Fibroblast of skin of scalp (primary cell): ENCODE results near the gene EIF4G3.
"Not testable (repeated sequence)": the region's sequence is repeated elsewhere in the genome, so short reads cannot be mapped to it uniquely, and the experiment has no call there.

ENCODE experiments used
- DNase-seq: peaks from one replicate; pipeline ENCODE4 v3.0.0-alpha.2; 2013

The EIF4G3 gene

DNA sequence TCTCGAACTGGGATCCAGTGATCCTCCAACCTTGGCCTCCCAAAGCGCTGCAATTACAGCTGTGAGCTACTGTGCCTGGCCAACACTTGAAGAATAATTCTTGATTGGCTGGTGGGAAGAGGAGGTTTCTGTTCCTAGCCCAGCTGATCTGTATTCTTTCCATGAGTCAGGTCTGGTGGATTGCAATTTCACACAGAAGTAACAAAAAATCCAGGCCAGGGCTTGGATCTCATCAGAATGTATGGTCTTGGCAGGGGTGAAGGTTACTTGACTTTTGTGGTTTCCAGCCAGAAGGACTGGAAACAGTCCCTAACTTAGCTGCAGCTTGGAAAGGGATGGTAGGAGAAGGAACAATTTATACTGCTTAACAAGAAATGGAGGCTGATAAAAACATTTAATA, 384.5 kb downstream of the EIF4G3 start:
- peak; percentile 44 for DNase-seq

DNA sequence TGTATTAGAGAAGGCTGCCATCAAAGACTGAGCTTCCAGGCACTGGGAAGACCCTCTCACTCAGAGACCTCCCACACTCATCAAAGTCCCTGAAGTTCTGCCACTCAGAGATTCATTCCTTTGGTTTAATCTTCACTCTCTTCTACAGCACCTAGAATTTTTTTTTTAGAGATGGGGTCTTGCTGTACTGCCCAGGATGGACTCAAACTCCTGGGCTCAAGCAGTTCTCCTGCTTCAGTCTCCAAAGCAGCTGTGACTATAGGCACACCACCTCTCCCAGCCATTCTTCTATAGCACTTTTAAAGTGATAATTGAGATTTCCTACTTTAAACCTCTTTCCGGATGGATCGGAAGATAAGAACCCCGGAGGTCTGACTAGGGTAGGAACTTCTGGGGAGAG, 385.9 kb downstream of the EIF4G3 start:
- DNase-seq, result no peak

DNA sequence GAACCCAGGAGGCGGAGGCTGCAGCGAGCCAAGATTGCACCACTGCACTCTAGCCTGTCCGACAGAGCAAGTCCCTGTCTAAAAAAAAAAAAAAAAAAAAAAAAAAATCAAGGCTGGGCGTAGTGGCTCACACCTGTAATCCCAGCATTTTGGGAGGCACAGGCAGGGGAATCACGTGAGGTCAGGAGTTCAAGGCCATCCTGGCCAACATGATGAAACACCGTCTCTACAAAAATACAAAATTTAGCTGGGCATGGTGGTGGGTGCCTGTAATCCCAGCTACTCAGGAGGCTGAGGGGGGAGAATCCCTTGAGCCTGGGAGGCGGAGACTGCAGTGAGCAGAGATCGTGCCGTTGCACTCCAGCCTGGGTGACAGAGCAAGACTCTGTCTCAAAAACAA, 387.1 kb downstream of the EIF4G3 start:
- not testable (repeated sequence) for DNase-seq

DNA sequence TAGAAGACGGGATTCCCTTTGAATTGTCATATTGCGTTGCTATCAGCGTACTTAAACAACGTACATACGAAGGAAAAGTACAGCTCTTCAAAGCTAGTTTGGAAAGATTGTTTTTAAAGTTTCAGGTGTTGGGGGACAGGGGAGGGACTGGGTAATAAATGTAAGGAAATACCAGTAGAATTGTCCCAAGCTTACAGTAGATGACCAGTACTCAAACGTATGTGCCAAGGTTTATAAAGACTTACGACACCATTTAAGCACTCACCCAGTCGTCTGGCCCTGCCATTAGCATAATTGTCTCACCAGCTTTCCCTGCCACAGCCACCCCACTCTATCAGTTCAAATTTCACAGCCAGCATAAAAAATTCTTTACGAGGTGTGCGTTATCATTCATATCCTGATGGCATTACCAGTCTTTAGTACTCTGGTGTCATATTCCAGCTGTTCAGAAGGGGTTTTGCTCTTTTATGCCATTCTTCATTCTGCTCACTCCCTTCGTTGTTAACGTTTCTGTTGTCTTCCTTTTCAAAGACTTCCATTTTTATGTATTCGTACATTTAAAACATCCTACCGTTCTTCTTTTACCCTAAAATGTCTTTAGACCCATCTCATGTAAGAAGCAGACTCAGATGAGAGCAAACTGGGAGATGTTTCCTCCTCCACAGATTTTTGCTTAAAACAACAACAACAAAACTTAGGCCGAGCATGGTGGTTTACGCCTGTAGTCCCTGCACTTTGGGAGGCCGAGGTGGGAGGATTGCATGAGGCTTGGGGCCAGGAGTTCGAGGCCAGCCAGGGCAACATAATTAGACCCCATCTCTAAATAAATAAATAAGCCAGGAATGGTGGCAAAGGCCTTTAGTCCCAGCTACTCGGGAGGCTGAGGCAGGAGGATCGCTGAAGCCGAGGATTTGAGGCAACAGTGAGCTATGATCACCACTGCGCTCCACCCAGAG, 388.6 kb downstream of the EIF4G3 start:
- DNase-seq, result peak; percentile 61

- DNase-seq, result peak; percentile 83
Observed at GRCh38 chr1:20787029-20787839, 389.5 kb downstream of the EIF4G3 start, which contains the start of gene HP1BP3. Gene HP1BP3, minus strand, starts transcription at chr1:20787307. Its CDS starts 6,867 bp downstream, at chr1:20780440.

GRCh38 chr1:20786253-20787028, 390.3 kb downstream of the EIF4G3 start:
- DNase-seq, result peak; percentile 95

DNA sequence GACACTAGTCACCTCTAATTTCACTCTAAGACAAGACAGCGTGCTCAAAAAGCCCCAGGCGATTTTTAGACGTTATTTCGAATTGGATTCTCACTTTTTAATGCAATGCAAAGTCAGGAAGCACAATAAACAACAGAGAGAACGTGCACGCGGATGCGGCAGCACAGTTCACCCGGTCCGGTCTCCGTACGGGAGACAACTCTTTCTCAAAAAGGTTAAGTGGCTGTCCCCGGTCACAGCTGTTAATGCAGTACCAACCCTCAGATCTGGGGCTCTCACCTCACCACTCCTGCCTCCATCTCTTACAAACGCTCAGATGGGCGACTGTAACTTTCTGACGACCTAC, 390.8 kb downstream of the EIF4G3 start:
- peak; percentile 2 for DNase-seq

DNA sequence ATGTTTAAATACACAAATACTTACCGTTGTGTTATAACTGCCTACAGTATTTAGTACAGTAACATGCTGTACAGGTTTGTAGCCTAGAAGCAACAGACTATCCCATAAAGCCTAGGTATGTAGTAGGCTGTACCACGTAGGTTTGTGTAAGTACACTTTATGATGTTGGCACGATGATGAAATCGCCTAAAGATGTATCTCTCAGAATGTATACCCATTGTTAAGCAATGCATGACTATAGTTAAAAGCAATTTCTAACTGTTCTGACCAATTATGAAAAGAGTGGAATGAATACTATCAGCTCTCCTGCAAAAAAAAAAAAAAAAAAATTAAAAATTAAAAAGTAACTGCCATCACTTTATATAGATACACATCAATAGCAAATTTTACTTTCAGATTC, 401.0 kb downstream of the EIF4G3 start:
- DNase-seq, result no peak

- DNase-seq, result no peak
Observed at GRCh38 chr1:20771780-20772179, 404.9 kb downstream of the EIF4G3 start.

DNA sequence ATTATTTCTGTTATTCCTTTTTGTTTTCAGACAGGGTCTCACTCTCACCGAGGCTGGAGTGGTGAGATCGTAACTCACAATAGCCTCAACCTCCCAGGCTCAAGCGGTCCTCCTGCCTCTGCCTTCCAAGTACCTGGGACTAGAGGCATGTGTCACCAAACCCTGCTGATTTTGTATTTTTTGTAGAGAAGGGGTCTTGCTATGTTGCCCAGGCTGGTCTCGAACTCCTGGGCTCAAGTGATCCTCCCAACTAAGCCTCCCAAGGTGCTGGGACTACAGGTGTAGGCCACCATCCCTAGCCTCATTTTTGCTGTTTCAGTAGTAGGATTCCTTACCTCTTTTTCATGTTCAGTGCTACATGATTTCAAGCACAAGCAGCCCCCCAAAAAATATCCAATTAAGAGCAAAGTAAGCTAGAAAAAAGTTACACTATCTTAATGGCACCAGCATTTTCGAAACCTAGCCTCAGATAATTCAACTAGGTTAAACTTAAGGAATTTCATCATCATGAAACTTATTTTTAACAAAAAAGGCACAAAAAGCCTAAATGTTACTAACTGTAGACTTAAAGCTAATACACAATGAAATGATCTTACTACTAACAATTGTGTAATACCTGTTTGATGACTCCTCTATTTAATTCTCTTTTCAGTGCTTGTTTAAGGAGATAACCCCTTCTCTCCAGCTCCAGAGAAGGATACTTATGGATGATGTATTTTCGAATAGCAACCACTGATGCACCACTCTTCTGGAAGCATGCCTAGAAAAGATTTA, 406.2 kb downstream of the EIF4G3 start:
- DNase-seq, result no peak

GRCh38 chr1:20767271-20767670, 409.4 kb downstream of the EIF4G3 start:
- no peak for DNase-seq

- DNase-seq, result no peak
Observed at GRCh38 chr1:20763417-20763816, 413.3 kb downstream of the EIF4G3 start.

- no peak for DNase-seq
Observed at GRCh38 chr1:20760322-20760721, 416.4 kb downstream of the EIF4G3 start.
